Posterior cingulate gyrus (tissue), 11 donors: Measurements from ENCODE around the gene PRSS12.

ENCODE experiments used
- DNase-seq, 10 donors: peaks; one replicate each; pipeline versions ENCODE4 v3.0.0 to v3.0.0-alpha.2; 2020 to 2021; ENCODE audit warnings: mixed read lengths in 3 of 10
- intact Hi-C: fragments of 100-400 bp; cut with DNase I; formaldehyde crosslinking; loops from one replicate; pipeline ENCODE4 v1.15.1; 2023

Gene PRSS12

DNA sequence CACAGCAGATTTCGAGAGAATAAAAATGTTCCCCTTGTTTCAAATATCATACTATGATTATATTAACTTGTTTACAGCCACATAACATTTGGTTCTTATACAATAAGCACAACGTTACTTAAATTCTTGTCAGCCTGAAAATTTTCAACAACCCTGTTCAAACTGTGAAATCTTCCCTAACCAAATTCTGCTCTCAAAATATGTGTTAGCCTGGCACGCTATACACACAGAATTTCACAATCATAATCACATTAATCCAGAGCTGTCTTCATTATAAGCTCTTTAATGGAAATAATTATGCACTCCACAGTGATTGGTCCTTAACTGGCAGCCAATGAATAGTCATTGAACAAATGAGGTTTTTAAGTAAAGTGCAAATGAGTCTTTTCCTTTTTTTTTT is 7.3 kb upstream of the PRSS12 start:
- intact Hi-C loops, result no loop called here
- DNase-seq, result no peak

DNA sequence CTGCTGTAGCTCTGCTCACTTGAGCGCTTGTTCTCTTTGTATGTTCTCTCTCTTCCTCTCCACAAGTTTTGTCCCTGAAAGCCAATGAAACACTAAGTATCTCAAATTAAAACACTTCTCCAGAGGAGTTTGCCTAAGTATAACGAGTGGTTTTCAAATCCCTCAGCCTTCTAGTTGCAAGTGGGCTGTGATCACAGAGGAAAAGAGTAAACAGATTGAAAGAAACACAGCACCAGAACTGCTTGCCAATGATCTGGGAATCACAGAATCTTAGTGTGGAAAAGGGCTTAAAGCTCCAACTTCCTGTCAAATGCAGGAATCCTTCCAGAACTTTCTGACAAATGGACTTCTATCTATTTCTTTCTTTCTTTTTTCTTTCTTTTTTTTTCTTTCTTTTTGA is 4.8 kb upstream of the PRSS12 start:
- no peak for DNase-seq
- intact Hi-C loops, result no loop called here

DNA sequence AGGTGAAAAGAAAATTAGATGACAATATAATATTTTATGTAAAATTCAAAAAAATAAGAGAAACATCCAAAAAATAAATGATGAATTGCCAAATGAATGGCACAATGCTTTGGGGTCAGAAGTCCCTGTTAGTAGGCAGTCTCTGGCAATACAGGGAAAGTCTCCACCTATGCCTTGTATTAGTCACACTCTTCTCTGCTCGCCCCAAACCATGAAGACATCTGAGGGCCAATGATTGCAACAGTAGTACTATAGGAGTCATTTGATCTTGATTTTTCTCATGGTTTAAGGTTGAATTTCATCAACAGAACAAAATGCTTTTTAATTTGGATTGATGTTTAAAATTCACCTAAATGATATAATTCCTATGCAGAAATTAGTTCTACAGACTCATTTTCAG is 3.9 kb upstream of the PRSS12 start:
- intact Hi-C loops, result no loop called here
- DNase-seq, result no peak

DNA sequence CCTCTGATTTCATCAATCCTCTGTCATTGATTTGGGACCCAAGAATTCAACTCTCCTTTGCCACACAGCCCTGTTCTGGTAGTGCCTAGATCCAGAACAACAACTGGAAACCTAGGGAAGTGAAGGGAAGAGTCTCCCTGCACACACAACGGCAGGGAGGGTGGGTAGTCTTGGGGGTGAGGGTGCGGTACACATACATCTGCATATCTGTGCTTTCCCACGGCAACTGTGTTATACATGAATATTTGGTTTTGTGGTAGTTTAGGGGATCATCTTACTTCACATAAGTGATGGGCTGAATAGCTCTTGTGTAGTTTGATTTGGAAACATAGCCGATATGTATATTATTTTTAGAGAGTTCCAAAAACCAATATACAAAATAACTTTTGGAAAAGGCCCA is 3.3 kb upstream of the PRSS12 start:
- intact Hi-C loops, result no loop called here

DNA sequence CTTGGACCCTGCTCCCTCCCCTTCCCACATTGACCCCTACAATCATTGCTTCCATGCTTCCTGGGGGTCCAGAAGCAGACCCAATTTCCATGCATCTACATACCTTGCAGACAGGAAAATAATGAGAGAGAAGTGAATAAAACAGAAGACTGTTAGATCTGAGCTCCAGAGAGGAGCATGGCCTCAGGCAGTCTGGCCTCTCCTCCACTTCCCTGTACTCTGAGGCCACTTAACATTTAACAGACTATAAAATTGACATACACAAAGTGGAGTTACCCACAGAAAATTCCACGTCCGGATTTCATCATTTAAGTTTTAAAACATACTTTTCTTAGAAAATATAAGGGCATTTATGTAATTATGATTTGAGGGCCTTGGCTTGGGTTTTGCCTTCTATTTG is 2.1 kb upstream of the PRSS12 start:
- DNase-seq, result no peak
- intact Hi-C loops, result no loop called here

More for the DNA sequence above, 3.3 kb upstream of the PRSS12 start:
- DNase-seq, result no peak

DNA sequence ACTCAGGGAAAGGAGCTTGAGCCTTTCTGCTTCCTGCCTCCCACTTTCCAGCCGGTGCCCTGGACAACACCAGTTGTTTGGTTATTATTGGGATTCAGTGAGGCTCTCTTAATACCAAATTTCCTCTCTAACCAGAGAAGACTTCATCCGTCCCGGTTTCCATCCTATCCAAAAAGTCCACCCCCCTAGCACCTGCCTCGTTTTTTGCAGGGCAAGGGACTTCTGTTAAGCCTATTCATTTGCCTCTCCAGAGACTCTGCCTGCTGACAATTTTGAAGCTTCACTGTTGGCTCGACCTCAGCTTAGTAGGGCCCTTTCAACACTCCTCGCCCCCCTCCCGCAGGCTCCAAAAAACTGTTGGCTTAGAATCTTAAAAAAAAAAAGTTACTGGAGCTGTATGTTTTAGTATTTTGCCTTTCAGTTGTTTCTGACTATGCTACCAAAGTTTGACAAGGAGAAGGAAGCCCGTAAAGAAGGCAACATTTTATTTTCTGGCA is 779 bp upstream of the PRSS12 start:
- DNase-seq, result peak in 1 of 10 donors; percentile 62
- intact Hi-C loops, result no loop called here

DNA sequence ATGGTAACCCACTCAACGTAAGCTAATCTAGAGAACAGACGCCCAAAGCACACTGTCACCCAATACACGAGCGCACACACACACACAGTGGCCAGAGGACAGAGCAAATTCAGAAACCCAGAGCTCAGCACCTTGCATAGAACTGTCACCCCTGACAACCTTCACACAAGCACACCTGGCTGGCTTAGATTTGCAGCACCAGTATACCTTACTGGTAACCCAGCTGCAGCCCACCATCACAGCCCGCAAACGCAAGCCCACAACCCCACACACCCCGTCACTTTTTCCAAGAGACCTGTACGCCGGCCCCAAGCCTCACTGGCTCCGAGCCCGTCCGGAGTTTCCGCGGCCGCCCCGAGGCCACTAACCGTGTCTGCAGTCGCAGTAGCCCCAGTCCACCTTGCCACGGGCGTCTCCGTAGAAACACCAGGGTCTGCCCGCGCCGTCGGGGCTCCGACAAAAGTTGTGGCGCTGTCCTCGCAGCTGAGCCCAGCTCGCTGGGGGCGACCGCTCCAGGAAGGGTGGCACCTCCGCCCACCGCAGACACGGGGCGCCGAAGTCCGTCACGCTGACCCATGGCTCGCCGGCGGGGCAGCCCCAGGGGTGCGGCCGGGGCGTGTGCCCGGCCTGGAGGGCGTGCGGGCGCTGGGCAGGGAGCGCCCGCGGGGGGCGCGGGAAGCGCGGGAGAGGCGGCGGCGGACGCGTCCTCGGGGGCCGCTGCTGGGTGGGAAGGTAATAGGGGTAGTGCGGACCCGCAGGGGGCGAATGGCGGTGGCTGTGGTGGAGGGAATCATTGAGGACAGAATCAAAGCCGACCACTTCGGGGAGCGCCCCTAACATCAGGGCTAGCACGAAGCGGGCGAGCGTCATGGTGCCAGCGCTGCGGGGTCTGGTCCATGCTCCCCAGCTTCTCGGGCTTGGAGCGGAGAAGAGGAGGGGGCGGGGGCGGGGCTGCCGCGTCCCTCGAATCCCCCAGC is 664 bp downstream of the PRSS12 start:
- intact Hi-C loops, result no loop called here
- peak in 2 of 10 donors; percentile 64 to 80 for DNase-seq

DNA sequence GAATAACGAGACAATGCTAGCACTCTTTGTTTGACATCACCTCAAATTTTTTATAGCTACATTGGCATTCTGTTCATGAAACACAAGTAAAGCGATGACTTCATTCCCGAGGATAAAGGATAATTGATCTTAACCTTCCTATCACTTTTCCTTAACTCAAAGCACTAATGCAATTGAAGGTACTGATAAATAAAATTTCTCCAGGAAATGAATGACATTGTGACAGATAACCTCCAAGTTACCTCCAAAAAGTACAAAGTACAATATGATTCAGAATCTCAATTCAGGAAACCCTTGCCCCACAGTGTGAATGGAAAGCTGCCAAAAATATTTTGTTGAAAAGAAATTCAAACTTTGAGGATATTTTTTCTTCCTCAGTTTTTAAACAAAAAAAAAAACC is 1.8 kb downstream of the PRSS12 start:
- intact Hi-C loops, result no loop called here
- DNase-seq, result no peak

DNA sequence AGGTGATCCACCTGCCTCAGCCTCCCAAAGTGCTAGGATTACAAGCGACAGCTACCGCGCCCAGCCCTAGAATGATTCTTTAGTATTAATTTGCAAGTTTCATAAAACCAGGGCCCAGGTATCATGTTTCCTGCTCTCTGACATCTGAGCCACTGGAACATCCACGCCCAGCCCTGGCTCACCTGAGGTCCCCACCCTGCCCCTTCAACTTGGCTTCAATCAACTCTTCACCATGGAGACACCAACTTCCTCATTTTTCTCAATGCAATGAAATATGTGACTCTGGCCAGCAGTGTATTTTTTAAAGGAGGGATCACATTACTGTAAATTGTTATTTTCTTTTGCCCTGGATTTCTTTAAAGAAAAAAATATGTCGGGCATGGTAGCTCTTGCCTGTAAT is 3.9 kb downstream of the PRSS12 start:
- intact Hi-C loops, result no loop called here
- DNase-seq, result no peak

DNA sequence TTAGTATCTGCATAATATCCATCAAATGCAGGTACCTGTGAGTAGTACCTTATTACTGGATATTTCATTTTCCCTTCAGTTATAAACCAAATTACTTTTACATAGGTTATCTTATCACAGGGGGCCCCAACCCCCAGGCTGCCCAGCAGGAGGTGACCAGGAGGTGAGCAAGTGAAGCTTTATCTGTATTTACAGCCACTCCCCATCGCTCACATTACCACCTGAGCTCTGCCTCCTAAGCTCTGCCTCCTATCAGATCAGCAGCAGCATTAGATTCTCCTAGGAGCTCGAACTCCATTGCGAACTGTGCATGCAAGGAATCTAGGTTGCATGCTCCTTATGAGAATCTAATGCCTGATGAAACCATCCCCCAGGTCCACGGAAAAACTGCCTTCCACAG is 6.3 kb downstream of the PRSS12 start:
- no peak for DNase-seq
- intact Hi-C loops, result no loop called here

DNA sequence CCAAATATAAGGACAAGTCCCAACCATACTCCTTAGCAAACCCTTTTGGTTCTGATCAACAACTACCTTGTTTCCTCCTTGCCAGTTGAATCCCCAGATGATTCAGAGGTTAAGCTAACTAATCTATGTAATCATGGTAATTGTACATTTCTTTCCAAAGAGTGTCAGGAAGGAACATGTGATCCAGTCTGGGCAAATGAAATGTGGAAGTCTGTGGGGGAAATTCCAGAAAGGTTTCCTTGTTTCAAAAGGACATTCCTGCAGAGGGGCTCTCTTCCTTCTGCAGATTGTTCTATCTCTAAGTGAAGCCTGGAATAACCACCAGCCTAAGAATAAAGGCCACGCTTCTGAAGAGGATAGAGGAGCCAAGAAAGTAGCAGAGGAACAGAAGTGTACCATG is 7.0 kb downstream of the PRSS12 start:
- no peak for DNase-seq
- intact Hi-C loops, result no loop called here

DNA sequence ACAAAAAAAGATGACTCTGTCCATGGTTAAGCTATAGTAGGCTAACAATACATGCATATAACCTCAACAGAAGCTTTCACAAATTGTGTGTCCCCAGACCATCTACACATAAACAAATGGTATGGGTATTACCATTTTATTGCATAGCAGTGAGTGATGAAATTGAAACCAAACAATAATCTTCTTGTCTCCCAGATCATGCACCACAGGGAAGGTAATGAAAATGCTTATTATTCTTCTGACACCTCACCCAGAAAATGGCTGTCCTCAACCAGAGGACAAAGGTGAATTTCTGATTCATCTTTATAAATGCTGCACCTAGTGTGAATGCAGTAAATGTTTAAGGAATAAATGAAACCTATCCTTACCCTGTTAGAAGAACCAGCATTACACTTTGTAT is 8.0 kb downstream of the PRSS12 start:
- no peak for DNase-seq
- intact Hi-C loops, result no loop called here

DNA sequence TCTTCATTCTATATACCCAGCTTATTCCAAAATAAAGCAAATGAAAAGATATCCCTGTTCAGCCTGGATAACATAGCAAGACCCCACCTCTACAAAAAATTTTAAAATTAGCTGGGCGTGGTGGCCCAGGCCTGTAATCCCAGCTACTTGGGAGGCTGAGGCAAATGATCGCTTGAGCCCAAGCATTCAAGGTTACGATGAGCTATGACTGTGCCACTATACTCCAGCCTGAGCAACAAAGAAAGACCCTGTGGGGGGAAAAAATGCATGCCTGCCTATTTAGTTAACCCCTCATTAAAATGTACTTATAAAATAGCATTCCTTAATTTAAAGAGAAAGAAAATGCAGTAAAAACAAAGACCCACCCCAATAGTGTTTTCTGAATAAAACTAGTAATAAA is 9.3 kb downstream of the PRSS12 start:
- intact Hi-C loops, result no loop called here

DNA sequence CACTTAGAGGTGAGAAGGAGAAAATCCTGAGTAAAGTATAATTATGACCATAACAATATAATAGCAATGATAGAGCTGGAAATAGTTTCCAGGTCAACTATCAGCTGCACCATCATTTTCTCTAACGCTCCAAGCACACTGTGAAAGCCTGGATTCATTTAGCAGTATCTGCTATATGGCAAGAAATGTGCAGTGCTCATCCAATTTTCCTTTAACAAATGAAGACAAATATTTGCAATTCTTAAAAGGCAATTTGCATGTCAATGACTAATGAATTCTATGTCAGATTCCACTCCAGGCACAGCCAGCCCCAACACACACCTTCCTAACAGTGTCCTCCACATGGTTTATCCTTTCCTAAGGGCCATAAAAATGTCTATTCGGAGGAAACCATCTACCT is 12.7 kb downstream of the PRSS12 start:
- DNase-seq, result no peak
- intact Hi-C loops, result no loop called here

More for the DNA sequence above, 9.3 kb downstream of the PRSS12 start:
- no peak for DNase-seq

DNA sequence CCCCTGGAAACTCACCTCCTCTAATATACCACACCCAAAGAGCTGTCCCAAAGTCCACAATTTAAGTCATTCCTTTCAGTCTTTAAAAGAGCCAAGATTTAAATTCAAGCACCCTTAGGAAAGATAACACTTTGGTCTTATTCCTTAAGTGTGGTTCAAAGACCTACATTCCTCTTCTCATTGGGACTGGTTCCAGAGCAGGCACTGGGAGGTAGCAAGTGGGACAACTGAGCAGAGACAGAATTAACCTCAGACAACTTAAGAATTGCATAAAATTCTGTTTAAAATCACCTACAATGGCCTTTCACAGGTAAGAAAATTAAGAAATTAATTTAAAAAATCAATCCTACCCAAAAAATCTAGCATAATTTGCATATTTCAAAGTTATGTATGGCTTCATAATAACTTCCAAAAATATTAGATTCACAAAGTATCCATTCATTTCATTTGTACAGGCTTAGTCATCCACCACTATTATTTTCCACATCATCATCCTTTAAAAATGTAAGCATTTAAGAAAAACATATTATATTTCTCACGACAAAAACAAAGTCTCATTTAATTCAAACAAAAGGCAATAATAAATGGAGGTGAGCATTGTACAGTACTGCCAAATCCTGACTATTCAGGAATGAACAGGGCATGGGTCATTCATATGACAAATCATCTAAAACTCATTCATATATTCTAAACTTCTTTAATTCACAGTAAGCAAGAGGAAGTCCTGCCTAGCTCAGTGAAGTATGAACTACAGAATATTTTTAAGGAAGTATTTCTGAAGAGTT is 13.6 kb downstream of the PRSS12 start:
- intact Hi-C loops, result no loop called here
- no peak for DNase-seq

DNA sequence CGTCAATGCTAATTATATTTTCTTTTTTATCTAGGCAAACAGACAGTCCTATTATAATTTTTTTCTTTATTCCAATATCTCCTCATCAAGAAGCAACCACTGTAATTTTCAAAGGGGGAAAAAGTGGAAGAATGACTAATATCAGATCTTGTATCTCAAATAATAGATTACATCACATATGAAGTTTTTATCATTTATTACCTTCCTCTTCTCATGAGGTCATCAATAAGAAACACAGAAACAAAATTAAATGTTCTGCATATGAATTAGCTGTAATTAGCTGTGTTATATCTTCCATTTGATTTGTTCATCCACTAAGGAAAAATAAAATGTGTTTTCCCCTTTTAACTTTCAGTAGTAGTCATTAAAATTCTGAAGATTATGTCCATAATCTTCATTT is 14.3 kb downstream of the PRSS12 start:
- intact Hi-C loops, result no loop called here
- DNase-seq, result no peak

DNA sequence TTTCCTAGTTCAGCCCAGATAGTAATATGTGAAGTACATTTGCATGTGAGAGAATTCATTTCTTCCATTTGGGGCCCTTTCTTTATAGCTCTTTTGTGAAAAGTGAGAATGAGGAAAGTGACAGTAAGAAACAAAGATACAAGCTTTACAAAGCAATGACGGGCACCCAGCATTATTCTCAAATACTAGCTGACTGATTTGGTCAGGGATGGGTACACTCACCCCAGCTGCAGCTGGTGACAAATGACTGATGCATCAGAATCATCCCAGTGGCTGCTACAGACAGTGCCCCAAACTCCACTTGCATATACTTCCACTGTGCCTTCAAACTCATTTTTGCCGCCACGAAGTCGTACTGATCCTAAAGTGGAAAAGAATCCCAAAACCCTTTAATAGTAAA is 14.8 kb downstream of the PRSS12 start:
- intact Hi-C loops, result no loop called here
- no peak for DNase-seq

DNA sequence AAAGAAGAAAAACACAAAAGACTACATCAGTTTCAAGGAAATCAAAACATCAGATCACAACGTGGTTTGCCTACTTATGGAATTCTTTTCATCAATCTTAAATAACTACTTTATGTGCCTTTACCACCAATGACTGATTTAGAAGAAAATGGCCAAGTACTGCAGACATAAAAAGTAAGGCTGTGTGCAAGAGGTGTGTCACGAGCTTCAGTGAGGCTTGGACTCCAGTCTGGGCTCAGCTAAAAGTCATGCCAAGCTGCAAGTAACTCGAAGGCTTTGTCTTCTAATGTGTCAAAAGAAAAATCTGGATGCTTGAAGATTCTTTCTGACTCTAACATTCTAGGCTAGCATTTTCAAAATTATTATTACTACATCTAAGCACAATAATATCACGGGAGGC is 17.0 kb downstream of the PRSS12 start:
- intact Hi-C loops, result no loop called here
- no peak for DNase-seq

DNA sequence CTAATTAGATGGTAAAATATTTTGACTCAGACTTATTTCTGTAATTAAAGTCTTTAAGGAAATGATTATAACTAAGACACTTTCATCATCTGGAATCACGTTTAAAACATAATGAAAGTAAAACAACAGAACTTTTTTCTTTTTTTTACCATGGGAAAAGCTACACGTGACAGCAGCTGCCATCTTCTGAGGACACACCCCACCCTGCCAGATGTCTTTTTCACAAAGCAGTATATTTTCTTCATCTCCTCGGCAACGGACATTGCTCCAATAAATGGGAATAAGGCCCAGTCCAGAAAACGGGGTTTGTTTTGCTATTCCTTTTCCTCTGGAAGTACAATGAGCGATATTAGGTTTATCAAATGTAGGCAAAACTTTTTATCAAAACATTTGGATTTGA is 17.5 kb downstream of the PRSS12 start:
- intact Hi-C loops, result no loop called here
- DNase-seq, result no peak

DNA sequence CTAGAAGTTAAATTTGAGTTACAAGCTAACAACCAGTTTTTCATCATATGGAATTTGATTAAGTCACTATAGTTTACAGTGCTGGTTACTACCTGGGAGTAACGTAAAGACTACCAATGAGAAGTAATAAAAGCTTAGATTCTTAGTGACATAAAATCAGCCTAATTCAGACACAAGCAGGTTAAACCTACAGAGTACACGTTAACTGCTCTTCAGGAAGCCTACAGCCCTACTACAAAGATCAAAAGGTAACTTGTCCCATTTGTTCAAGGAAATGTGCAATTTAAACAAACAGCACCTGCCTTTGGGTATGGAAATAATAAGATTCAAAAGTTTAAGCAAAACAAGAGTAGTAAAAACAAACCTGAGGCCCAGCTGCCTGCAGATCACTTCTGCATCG is 21.5 kb downstream of the PRSS12 start:
- no peak for DNase-seq
- intact Hi-C loops, result no loop called here

DNA sequence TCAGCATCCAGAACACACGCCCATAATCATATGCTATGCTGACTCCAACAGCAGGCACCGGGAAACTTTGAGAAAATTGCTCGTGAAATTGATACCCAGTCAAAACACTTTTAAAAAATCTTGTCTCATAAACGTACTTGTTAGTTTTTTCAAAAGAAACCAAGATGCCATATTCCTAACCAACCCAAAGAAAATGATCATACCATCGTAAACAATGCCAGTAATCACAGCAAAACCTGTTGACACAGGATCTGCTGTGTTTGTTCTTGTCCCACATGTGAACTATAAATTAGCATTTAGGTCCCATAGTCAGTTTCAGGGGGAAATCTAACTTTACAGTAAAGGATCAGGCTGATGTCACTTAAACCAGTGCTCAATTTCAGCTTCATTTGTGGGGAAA is 23.0 kb downstream of the PRSS12 start:
- intact Hi-C loops, result no loop called here
- DNase-seq, result no peak
